ENCODE measurements around the gene RPP30.

The RPP30 gene

DNA sequence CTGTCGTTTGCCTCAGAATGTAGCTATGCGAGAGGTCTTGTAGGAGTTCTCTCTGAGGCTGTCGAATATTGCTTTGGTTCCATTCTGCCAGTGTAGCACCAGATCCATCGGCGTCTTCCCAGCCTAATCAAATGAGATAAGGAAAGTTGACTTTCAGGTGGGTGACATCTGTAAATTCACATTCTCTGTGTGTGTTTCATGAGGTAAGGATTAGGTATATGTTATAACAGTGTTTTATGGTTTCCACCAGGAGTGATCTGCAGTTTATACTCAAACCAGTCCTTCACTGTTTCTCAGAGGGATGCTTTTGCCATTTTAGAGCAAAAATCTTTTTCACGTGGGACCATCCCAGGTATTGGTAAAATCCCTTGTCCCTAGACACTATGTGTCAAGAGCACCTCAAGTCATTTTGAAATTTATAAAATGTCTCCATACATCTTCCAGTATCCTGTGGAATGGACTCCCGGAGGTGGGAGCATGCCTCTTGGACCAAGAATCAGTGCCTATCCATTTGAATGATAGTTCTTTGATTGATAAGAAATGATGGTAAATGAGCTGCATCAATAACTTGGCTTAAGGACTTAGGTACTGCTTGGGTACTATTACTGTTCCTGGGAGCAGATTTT, 41.2 kb downstream of the RPP30 start:
- ChIA-PET CTCF (interaction anchor here (1.0 kb wide), 1 partner anchor 8 kb away, joined by 5 read pairs; the partner anchor contains the start of gene ANKRD1), POLR2A (ENCODE audit: low non-redundant PET) (no interaction called here)
- no peak for DNase-seq (ENCODE audit: low spot score)
- no peak overlapping the region for H3K27ac ChIP-seq
- TF ChIP-seq, protein P1, sequence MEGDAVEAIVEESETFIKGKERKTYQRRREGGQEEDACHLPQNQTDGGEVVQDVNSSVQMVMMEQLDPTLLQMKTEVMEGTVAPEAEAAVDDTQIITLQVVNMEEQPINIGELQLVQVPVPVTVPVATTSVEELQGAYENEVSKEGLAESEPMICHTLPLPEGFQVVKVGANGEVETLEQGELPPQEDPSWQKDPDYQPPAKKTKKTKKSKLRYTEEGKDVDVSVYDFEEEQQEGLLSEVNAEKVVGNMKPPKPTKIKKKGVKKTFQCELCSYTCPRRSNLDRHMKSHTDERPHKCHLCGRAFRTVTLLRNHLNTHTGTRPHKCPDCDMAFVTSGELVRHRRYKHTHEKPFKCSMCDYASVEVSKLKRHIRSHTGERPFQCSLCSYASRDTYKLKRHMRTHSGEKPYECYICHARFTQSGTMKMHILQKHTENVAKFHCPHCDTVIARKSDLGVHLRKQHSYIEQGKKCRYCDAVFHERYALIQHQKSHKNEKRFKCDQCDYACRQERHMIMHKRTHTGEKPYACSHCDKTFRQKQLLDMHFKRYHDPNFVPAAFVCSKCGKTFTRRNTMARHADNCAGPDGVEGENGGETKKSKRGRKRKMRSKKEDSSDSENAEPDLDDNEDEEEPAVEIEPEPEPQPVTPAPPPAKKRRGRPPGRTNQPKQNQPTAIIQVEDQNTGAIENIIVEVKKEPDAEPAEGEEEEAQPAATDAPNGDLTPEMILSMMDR (conservative IDR thresholded peaks at IDR 0.05; ENCODE audit: low read depth) = no peak

DNA sequence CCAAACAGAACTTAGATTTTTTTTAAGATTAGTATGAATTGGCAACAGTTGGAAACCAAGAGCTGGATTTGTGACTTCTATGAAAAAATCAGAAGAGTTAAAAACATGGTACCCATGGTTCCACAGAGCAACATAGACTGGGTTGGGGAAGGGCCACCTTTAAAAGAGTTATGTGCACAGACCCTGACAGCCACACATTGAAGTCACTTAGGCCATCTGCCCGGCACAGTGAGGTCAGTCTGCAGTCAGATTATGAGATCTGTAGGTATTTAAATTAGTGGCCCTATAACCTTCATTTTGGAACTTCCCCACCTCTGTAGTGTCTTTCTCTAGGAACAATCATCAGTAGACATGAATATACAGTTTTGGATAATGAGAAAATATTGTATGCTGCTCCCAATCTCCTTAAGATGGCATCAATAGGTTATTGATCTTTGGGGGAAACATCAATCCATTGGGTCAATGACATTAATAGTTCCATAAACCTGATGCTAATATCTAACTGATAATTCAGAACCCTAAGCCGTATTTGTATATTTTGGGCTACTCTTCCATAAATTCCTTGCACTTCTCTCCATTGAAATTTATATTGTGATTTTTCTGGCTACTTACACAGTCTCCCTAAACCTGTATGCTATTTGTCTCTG, 42.1 kb downstream of the RPP30 start:
- POLR2A ChIA-PET (ENCODE audit: low non-redundant PET) = no interaction called here
- CTCF ChIA-PET = no interaction called here
- no peak overlapping the region for H3K27ac ChIP-seq
- TF ChIP-seq, protein P1 (conservative IDR thresholded peaks at IDR 0.05; ENCODE audit: low read depth) = no peak
- DNase-seq (ENCODE audit: low spot score) = no peak

DNA sequence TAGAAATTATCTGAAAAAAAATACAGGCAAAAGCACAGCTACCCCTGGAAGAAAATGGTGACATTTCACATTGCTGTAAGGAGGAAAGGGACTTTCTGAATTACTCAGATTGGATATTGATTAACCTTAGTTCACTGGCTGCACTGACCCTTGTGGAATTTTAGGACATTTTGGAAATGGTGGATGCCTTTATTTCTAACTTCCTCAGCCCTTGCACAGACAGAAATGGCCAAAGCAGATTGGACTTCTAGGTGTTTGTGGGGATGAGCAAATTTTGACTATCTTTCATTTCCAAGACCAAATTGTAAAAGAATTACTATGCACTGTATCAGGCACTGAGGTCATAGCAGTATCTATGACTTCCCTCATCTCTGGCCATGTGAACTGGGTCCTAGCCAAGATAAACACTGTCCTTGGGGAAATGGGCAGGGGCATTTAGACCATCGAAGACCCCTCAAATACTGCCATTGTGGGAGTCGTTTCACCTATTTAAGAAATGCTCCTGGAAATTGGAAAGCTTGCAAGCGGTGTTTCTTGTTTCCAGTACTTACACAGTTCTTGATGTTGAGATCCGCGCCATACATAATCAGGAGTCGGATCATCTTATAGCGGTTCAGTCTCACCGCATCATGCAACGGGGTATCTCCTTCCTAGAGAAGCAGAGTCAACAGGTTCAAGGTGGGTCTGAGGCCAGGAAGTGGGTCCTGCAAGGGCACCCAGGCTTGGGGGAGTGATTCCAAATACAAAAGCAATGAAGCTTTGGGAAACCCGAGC, 43.4 kb downstream of the RPP30 start:
- ChIA-PET POLR2A (ENCODE audit: low non-redundant PET) (no interaction called here), CTCF (interaction anchor here (0.8 kb wide), 1 partner anchor 1412 kb away, joined by 3 read pairs; no protein-coding TSS in a partner anchor)
- no peak for DNase-seq (ENCODE audit: low spot score)
- TF ChIP-seq, protein P1 (conservative IDR thresholded peaks at IDR 0.05; ENCODE audit: low read depth) = no peak
- no peak overlapping the region for H3K27ac ChIP-seq

DNA sequence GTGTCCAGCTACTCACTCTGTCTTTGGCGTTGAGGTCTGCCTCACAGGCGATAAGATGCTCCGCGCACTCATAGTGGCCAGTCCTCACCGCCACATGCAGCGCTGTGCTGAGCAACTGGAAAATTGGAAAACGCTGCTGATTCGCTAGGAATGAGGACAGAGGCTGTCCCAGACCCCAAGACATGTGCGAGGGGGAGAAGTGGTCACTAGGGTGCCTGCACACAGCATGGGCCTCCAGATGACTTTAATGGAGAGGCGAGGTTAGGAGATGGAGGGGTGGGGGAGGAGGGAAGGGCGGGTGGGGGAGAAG, 43.9 kb downstream of the RPP30 start:
- DNase-seq (ENCODE audit: low spot score) = no peak
- ChIA-PET POLR2A (ENCODE audit: low non-redundant PET) (no interaction called here), CTCF (no interaction called here)
- TF ChIP-seq, protein P1 (conservative IDR thresholded peaks at IDR 0.05; ENCODE audit: low read depth) = no peak
- H3K27ac ChIP-seq = no peak overlapping the region

DNA sequence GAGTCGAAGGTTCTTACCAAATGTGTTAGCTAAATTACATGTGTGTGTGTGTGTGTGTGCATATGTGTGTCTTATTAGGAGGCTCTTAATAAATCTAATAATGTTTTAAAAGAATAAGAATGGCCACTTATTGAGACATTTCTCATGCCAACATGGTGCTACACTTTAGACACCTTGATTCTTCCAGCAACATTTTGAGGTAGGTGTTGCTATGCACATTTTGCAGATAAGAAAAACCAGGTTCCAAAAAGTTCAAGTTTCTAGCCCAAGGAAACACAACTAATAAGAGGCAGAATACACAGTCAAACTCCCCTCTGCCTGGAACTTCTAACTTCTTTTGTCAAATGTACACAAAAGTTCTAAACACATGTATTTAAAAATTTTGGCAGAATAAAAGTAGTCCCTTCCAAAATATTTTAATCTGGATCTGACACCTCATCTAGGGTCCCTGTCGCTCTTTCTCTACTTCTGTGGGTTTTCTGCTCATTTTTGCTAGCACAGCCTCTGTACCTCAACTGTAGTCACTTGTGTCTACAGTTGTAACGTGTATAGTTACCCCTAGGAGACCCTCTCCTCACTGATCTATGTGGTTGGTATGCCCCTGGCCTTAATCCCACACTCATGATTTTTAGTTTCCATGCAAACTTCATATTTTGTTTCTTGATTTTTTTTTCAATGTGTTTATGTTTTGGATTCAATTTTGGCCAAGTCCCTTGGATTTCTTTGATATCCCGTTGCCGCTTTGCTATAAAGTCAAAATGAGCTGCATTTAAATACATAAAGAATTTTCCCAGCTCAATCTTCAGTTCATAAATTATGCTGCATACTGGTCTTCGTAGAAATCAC, 44.8 kb downstream of the RPP30 start:
- DNase-seq (ENCODE audit: low spot score) = no peak
- TF ChIP-seq, protein P1 (conservative IDR thresholded peaks at IDR 0.05; ENCODE audit: low read depth) = no peak
- CTCF ChIA-PET = interaction anchor here (0.6 to 1.1 kb wide), 4 partner anchors 37 to 357 kb away, joined by 3 to 4 read pairs (median 4); no protein-coding TSS in a partner anchor
- POLR2A ChIA-PET (ENCODE audit: low non-redundant PET) = no interaction called here
- H3K27ac ChIP-seq = no peak overlapping the region
